Measurements from ENCODE around the gene ACSL3.
A peak's percentile ranks its signal among the peaks of the same experiment; 100 is the strongest.
"Not testable (repeated sequence)": the region's sequence is repeated elsewhere in the genome, so short reads cannot be mapped to it uniquely, and the experiment has no call there.

ACSL3 gene

DNA sequence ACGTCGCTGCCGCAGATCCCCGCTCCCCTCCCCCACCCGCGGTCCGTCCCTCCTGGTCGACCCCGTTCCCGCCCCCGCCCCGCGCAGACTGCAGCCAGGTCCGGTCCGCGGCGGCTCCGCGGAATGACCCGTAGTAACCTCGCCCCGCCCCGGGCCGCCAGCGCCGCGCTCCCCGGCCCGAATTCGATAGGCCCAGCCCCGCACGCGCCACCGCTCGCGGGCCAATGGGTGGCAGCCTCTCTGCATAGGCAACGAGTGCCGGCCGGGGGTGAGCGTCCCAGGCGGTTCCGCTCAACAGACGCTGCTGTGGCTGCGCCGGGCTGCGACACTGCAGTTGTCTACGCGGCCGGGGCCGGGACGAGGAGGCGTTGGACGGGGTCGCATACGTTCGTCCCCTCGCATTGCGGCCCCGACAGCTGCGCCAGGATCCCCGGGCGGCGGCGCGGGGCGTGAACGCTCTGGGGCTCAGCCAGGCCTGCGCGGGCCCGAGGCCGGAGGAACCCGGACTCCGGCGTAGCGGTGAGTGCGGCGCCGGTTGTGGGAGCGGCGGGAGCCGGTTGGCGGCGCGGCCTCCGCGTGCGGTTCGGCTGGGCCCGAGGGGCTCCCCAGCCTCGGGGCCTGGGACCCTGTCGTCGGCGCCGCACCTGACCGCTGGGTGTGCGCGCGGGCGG is at the start of gene ACSL3:
TSS of gene ACSL3 (plus strand) at position 297 of the 671 bp plus-strand sequence. CDS start 47,737 bp downstream, outside the sequence.
- DNase-seq (ENCODE audit: extremely low read depth in 1 of 2, low read depth in 1 of 2), result peak; percentile 75 to 86

DNA sequence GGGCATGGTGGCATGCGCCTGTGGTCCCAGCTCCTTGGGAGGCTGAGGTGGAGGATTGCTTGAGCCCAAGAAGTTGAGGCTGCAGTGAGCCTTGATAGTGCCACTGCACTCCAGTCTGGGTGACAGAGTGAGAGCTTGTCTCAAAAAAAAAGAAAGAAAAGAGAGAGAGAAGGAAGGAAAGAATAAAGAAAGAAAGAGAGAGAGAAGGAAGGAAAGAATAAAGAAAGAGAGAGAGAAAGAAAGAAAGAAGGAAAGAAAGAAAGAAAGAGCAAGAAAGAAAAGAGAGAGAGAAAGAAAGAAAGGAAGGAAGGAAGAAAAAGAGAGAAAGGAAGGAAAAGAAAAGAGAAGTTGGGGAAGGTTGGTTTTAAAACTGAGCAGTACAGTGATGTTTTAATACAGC is 49.0 kb upstream of the ACSL3 start:
- no peak for DNase-seq (ENCODE audit: extremely low read depth in 1 of 2, low read depth in 1 of 2)

DNA sequence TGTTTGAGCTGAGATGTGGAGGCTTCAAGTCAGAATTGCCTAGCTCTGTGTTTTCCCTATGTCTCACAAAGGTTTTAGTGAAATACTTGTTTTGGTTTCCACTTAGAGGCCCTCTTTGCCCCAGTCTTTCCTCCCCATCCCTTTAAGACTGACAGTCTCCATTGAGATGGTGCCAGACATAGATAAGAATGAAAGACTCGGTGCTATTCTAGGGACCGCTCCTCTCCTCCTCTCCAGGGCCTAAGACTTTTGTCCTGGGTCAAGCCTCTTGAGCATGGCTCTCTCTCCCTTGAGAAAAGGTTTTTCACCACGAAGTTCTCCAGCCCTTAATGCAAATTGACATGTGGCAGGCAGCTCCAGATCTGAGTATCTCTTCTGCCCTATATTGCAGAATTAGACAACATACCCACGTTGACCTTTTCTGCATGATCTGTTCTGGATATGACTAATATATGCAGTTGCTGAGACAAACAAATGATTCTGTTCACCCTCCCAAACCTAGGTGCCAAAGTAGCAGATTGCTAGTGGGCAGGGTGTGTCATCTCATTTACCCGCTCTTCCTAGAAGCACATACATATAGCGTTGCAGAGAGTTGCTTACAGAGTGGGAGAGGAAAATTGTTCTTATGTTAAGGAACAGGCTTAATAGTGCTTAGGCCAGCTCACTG is 47.5 kb upstream of the ACSL3 start:
- no peak for DNase-seq (ENCODE audit: extremely low read depth in 1 of 2, low read depth in 1 of 2)

DNA sequence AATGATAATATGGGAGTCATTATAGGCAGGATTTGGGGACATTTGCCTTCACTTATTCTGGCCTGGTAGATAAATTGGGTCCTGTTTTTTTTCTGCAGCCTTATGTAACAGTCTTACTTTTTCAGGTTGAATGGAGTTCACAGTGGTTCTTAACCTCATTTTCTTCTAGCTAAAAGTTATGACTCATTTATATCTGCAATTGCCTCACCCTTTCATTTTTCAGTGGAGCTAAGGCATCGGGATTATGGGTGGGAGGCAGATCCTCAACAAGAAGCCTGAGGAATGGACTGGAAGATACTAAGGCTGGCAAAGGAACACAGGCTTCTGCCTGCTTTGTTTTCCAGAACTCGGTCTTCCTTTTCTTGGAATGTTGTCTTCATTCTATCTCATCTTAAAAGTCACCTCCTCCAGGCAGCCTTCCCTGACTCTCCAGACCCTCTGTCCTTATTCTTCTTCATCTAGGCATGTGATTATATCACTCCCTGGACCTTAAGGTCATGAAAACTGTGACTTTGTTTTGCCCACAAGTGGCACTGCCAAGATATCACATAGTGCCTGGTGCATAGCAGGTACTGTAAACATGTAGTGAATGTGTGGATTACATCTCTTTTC is 41.0 kb upstream of the ACSL3 start:
- no peak for DNase-seq (ENCODE audit: extremely low read depth in 1 of 2, low read depth in 1 of 2)

DNA sequence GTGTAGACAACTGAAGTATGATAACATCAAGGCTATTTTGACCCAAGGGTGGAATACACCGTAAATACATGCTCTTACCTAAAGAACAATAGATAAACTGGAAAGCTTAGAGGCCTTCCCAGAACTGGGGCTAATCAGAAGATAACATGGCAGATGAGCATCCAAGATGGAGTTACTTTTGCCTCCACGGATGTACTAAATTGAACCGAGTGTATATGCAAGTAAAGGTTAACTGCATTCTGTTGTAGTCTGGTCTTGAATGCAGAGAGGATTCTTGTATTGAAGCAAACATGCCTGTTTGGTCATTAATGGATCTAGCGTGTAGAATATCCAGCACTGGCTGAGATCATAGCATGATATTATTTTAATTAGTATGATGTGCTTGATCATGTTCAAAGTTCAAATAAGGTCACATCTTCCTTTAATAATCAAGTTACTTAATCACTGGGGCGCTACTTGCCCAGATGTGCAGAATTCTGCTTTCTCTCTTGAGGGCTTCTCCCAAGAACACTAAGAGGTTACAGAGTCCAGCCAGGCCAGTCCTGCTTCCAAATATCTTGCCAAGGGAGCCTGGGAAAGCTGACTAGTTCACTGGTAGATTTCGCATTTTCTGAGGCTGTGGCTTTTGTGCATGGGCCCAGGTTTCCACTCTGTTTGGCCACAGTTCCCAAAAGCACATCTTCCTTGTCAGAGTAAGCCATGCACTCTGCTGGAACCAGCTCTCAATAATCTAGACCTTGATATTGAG is 37.5 kb upstream of the ACSL3 start:
- DNase-seq (ENCODE audit: extremely low read depth in 1 of 2, low read depth in 1 of 2), result no peak

DNA sequence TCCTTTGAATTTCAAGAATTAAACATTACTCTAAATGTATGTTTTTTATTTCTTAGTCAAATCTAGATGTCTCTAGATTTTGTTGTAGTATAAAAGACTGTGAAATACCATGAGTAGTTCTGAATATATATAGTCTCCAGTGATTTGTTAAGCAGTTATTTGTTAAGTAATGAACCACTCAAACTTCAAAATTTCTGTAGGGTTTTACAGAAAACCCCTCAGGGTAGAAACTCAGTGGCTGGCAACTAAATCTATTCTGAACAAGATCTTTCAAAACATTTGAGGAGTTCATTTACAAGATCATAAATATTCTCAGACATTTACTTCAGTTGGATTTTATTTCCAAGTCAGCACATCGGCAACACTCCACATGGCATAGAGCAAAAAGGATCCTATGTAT is 35.8 kb upstream of the ACSL3 start:
- DNase-seq (ENCODE audit: extremely low read depth in 1 of 2, low read depth in 1 of 2), result no peak

DNA sequence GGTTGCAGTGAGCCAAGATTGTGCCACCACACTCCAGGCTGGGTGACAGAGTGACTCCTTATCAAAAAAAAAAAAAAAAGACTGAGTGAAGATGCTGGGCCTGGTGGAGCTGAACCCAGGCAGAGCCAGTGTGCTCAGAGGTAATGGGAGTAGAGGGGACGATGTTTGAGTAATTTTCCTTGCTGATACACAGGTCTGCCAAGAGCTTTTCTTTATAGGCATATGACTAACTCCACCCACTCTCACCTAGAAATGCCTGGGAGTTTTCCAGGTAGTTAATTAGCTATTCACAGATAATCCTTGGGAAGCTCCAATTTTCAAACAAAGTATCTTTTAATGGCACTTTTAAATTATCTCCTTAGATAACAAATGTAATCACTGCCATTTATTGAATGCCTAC is 33.4 kb upstream of the ACSL3 start:
- no peak for DNase-seq (ENCODE audit: extremely low read depth in 1 of 2, low read depth in 1 of 2)

DNA sequence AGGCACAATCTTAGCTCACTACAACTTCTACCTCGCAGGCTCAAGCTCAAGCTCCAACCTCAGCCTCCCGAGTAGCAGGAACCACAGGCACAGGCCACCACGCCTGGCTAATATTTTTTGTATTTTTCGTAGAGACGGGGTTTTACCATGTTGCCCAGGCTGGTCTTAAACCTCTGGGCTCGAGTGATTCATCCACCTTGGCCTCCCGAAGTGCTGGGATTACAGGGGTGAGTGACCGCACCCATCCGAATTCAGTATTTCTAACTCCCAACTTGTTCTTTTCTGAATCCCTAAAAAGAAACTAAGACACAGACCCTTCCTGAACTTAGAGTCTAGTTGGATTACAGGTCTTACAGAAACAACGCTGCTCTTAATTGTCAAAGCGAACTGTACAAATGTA is 32.3 kb upstream of the ACSL3 start:
- no peak for DNase-seq (ENCODE audit: extremely low read depth in 1 of 2, low read depth in 1 of 2)

DNA sequence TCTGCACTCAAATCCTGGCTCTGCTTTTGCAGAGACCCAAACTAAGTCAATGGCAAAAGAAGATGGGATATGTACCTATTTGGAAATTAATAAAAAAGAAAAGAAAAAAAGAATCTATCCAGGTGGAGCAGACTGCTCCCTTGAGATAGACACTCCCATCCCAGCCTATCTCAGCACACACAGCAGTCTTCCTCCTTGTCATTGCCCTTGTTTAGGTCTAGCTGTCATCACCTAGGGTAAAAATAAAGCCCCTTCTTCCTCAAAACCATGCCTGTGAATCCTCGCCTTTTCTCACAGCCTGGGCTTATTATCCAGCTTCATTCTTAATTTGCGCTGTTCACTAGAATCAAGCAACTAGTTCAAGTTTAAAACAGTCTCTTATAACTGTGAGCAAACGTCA is 30.7 kb upstream of the ACSL3 start:
- DNase-seq (ENCODE audit: extremely low read depth in 1 of 2, low read depth in 1 of 2), result no peak

DNA sequence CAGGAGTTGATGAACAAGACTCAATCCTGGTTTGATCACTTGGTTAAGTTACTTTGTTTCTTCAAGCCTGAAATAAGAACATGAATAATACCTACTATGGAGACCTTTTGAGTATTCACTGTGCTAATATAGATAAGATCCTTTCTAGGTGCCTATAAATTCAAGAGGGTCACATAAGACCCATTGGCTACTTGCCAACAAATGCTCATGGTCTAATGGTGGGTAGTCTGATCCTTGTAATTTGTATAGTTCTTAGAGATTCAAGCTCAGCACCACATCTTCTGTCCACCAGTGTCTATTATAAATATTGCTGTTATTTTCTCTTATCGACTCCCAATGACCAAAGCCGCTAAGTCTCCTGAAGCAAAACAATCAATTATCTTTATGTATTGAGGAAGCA is 27.4 kb upstream of the ACSL3 start:
- no peak for DNase-seq (ENCODE audit: extremely low read depth in 1 of 2, low read depth in 1 of 2)

DNA sequence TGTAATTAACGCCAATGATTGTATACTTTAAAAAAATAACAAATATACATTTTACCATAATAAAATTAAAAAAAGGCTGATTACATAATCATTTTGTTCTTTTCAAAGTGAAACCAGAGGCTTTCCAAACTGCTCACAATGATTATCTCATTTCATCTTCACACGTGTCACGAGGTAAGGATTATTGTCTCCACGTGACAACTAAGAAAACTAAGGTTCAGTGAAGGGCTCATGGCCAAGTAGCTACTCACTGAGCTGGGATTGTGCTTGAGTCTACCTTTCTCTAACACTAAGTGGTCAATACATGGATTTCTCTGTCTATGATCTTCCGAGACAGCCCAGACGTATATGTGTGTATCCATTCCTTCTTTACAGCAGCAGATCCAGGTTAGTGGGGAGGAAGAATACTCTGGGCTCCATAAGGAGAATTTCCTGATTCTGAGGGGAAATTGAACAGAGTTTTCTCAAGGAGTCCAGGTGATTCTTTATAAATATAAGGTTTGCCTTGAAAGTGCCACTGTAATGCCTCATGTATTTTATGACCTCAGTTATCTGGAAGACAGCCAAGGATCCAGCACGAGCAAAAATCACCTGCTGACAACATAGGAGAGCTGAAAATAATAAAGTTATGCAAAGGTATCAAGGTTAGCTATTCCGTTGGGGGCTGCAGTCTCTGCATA is 25.6 kb upstream of the ACSL3 start:
- DNase-seq (ENCODE audit: extremely low read depth in 1 of 2, low read depth in 1 of 2), result no peak

DNA sequence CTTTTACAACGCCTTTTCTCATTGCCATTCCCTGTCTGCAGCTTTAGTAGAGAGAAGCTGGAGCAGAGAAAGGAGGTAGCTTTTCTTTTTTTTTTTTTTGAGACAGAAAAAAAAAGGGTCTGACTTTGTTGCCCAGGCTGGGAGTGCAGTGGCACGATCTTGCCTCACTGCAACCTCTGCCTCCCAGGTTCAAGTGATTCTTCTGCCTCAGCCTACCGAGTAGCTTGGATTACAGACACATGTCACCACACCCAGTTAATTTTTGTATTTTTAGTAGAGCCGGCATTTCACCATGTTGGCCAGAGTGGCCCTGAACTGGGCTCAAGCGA is 25.0 kb upstream of the ACSL3 start:
- DNase-seq (ENCODE audit: extremely low read depth in 1 of 2, low read depth in 1 of 2), result no peak

DNA sequence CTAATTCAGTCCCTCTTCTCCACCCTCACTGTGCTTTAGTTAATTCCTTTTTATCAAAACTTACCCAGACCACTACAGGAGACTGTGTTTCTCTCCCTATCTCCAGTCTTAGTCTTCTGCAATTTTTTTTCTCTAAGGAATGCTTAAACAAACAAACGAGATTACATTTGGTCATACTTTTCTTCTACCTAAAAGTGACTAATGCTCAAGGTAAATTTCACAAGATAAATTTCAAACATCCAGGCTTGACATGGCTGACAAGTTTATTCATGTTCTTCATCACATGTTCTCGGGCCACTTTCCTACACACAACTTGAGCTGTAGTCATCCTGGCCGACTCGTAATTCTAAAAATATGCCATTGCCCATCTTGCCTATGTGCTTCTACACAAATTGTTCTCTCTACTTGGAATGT is 23.2 kb upstream of the ACSL3 start:
- DNase-seq (ENCODE audit: extremely low read depth in 1 of 2, low read depth in 1 of 2), result no peak

DNA sequence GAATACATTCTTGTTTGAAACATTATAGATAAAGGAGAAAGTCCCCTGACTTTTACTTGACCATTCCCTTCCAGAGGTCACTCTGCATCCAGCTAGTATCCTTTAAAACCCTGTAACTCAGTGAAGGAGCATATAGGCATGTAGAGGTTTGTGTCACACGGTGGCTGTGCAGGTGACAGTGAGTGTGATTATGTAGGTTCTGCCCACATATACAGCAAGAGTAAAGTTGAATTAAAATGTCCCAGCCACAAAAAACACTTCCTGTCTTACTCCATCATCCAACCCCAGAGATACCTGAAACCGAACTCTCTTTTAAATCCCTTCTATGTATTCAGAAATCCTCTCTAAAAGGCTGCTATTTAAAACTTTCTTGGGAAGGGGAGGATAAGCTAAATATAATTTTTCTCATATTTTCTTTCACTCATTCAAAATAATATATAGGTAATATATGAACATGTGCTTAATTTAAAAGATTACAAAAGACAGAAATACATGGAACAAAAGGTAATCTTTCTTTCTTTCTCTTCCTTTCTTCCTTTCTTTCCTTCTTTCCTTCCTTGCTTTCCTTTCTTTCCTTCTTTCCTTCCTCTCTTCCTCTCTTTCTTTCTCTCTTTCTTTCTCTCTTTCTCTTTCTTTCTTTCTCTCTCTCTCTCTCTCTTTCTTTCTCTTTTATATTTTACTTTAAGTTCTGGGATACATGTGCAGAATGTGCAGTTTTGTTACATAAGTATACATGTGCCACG is 20.6 kb upstream of the ACSL3 start:
- DNase-seq (ENCODE audit: extremely low read depth in 1 of 2, low read depth in 1 of 2), result no peak

DNA sequence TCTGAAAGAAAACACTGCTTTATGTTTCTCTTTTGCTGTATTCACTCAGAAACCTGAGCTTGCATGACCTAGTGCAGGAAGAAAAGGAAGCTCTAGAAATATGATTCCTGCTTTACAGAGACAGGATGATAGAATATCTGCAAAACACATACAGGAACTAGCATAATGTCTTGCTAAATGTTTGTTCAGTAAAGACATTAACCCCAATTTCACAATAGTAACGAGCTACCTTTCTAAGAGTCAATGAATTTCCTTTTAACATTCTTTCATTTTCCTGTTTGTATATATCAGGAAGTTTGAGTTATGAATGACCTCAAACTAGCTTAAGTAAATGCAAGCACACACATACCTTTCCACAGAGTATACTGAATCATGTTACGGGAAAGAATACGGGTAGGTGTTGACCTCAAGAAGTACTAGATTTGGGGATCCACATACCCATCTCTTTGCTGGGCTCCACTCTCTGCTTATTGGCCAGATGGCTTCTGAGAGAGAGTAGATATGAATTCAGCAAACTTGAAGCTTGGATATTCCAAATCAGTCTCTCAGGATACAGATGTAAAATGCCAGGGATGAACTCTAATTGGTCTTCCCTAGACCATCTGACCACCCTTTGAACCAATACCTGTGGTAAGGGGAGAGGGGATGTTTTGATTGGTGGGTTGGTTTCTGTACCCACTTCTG is 18.2 kb upstream of the ACSL3 start:
- no peak for DNase-seq (ENCODE audit: extremely low read depth in 1 of 2, low read depth in 1 of 2)

DNA sequence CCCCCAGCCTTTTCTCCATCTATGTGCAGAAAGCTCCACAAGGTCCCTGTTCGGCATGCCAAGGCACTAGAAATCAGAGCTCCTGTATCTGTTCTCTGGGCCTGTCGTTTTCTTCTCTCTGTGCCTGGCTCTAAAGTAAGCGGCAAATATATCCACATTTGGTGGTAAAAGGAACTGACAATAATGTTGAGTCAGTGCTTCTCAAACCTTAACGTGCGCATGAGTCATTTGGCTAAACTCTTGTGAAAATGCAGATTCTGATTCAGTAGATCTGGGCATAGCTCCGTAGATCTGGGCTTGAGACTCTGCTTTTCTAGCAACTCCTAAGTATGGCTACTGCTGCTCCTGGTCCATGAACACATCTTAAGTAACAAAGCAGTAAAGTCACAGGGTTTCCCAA is 16.5 kb upstream of the ACSL3 start:
- no peak for DNase-seq (ENCODE audit: extremely low read depth in 1 of 2, low read depth in 1 of 2)

DNA sequence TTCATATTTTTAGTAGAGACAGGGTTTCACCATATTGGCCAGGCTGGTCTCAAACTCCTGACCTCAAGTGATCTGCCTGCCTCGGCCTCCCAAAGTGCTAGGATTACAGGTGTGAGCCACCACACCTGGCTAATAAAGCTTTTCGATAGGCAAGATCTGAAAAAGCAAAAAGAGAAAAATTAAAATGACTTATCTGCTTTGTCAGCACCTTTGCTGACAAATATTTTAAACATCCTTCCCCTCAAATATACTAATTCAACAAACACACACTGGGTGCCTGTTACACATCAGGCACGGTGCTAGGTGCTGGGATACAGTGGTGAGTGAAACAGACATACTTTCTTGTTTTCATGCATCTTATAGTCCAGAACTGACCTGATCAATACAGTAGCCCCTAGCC is 15.5 kb upstream of the ACSL3 start:
- not testable (repeated sequence) for DNase-seq (ENCODE audit: extremely low read depth in 1 of 2, low read depth in 1 of 2)

DNA sequence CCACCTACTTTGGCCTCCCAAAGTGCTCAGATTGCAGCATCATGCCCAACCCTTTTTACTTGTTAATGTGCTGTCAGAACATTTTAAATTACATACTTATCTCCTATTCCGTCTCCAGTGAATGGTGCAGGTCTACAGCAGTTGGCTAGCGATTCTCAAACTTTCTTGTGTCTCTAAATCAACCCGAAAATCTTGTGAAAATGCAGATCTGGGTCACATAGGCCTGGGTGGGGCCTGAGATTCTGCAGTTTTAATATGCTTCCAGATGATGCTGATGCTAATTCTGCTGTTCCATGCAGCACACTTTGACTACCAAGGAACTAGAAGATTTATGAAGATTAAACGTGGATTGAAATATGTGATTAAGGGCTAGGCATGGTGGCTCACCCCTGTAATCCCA is 14.8 kb upstream of the ACSL3 start:
- DNase-seq (ENCODE audit: extremely low read depth in 1 of 2, low read depth in 1 of 2), result no peak

DNA sequence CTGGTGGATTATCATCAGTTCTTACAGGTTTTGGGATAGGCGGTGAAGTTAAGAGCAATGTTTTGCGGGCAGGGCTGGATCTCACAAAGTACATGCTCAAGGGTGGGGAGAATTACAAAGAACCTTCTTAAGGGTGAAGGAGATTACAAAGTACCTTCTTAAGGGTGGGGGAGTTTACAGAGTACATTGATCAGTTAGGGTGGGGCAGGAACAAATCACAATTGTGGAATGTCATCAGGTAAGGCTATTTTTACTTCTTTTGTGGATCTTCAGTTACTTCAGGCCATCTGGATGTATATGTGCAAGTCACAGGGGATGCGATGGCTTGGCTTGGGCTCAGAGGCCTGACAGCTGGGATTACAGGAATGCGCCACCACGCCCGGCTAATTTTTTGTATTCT is 12.8 kb upstream of the ACSL3 start:
- DNase-seq (ENCODE audit: extremely low read depth in 1 of 2, low read depth in 1 of 2), result not testable (repeated sequence)

DNA sequence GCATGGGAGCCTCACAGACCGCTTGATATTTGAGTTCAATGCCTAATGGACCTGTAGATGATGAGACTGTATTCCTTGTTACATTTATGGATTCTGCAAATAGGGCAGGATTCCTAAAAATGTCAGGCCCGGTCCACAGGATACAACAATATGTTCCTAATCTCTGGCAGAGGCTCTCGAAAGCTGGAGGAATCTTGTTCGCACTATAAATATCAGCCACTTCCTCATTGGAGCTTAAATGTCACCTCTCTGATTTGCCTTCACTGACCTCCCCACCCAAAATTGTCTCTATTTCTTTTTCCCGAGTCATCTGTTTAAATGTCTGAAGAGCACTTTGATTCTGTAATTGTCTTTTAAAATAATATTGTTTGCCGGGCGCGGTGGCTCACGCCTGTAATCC is 12.0 kb upstream of the ACSL3 start:
- no peak for DNase-seq (ENCODE audit: extremely low read depth in 1 of 2, low read depth in 1 of 2)

Data from activated CD8-positive, alpha-beta memory T cell treated with anti-CD3 and anti-CD28 coated beads for 1 hour (primary cell).